HEK293 (cell line): Measurements from ENCODE around the gene SLC35G2.

ENCODE experiments used
- CTCF ChIP-seq: fragments of 450-650 bp; formaldehyde crosslinking; IDR thresholded peaks from 2 replicates; pipeline ENCODE4 v1.5.1; 2016; ENCODE audit warnings: missing biosample characterization, missing genetic modification characterization
- ZBTB21 ChIP-seq: fragments of 450-650 bp; formaldehyde crosslinking; IDR thresholded peaks from 2 replicates; pipeline ENCODE4 v1.5.1; 2017; ENCODE audit warnings: missing biosample characterization, missing genetic modification characterization
- ZNF114 ChIP-seq: fragments of 450-650 bp; formaldehyde crosslinking; IDR thresholded peaks from 2 replicates; pipeline ENCODE4 v1.5.0; 2017; ENCODE audit warnings: missing biosample characterization, missing genetic modification characterization
- ZNF24 ChIP-seq: fragments of 450-650 bp; formaldehyde crosslinking; IDR thresholded peaks from 2 replicates; pipeline ENCODE4 v1.5.1; 2016; ENCODE audit warnings: missing biosample characterization, missing genetic modification characterization

GRCh38 chr3:136901391-136901790, 82.5 kb downstream of the SLC35G2 start:
- TF ChIP-seq ZBTB21 (no peak), ZNF114 (tag by site-specific recombination) (no peak), CTCF (tag by site-specific recombination) (no peak), ZNF24 (tag by site-specific recombination) (no peak)
